BLaER1 treated with 17β-estradiol and CSF1 and Interleukin-3, amounts not matched to agents 10 nM and 100 nM (cell line): Measurements from ENCODE around the gene PFDN4.

Experiments
- H3K27ac ChIP-seq, 11 experiments: shearing (Covaris generic); formaldehyde crosslinking; 2 replicates each; pipeline ENCODE4 v1.8.1; 2022
- H3K27me3 ChIP-seq, 11 experiments: shearing (Covaris generic); formaldehyde crosslinking; 2 replicates each; pipeline ENCODE4 v1.8.1; 2022
- H3K36me3 ChIP-seq, 11 experiments: shearing (Covaris generic); formaldehyde crosslinking; 2 replicates each; pipeline ENCODE4 v1.8.1; 2022
- H3K4me1 ChIP-seq, 10 experiments: shearing (Covaris generic); formaldehyde crosslinking; 2 replicates each; pipeline ENCODE4 v1.8.1; 2022
- H3K4me2 ChIP-seq, 11 experiments: shearing (Covaris generic); formaldehyde crosslinking; 2 replicates each; pipeline ENCODE4 v1.8.1; 2022
- H3K4me3 ChIP-seq, 10 experiments: shearing (Covaris generic); formaldehyde crosslinking; 2 replicates each; pipeline ENCODE4 v1.8.1; 2022
- H3K9ac ChIP-seq, 11 experiments: shearing (Covaris generic); formaldehyde crosslinking; 2 replicates each; pipeline ENCODE4 v1.8.1; 2022
- H3K9me3 ChIP-seq, 11 experiments: shearing (Covaris generic); formaldehyde crosslinking; replicated peaks in 1 of 11; 2 replicates each; pipeline ENCODE4 v1.8.1; 2022
- H4K20me1 ChIP-seq, 11 experiments: shearing (Covaris generic); formaldehyde crosslinking; 2 replicates each; pipeline ENCODE4 v1.8.1; 2022
- Cebpa-rat ChIP-seq, 11 experiments: shearing (Covaris generic); IDR thresholded peaks; 2 replicates each; pipeline ENCODE4 v1.8.1; 2022

The PFDN4 gene

GRCh38 chr20:54165014-54165413 lies 42.9 kb upstream of the PFDN4 start:
- Histone ChIP-seq H3K36me3 (no peaks in the 10 kb centered on the region), H3K4me2 (no peak overlapping the region), H3K27me3 (no peaks in the 10 kb centered on the region)

GRCh38 chr20:54165803-54166202 lies 42.1 kb upstream of the PFDN4 start:
- peaks cover 0 to 6% (median under 1%) of the 10 kb centered on the region in 11 experiments; a peak in 8 of 22 replicates for H3K27me3 ChIP-seq
- no peaks in the 10 kb centered on the region for H3K36me3 ChIP-seq
- TF ChIP-seq Cebpa-rat (IDR thresholded peaks at IDR 0.05) = no peak
- H3K27ac ChIP-seq = no peak overlapping the region
- H3K9me3 ChIP-seq = peaks cover 0 to 6% (median 0%) of the 10 kb centered on the region in 11 experiments; a peak in 4 of 22 replicates
- no peak overlapping the region for H3K9ac ChIP-seq
- no peak overlapping the region for H3K4me3 ChIP-seq
- H3K4me2 ChIP-seq = no peak overlapping the region
- no peaks in the 10 kb centered on the region for H4K20me1 ChIP-seq
- H3K4me1 ChIP-seq = peaks cover 0 to 10% (median 0%) of the 10 kb centered on the region in 10 experiments; a peak in 5 of 20 replicates

More at GRCh38 chr20:54165014-54165413, 42.9 kb upstream of the PFDN4 start:
- no peaks in the 10 kb centered on the region for H4K20me1 ChIP-seq
- H3K27ac ChIP-seq = no peak overlapping the region
- H3K9me3 ChIP-seq = peaks cover 0 to 6% (median 0%) of the 10 kb centered on the region in 11 experiments; a peak in 4 of 22 replicates
- no peak for TF ChIP-seq Cebpa-rat (IDR thresholded peaks at IDR 0.05)
- H3K9ac ChIP-seq = no peak overlapping the region
- no peak overlapping the region for H3K4me3 ChIP-seq
- H3K4me1 ChIP-seq = peaks cover 0 to 8% (median 0%) of the 10 kb centered on the region in 10 experiments; a peak in 5 of 20 replicates

DNA sequence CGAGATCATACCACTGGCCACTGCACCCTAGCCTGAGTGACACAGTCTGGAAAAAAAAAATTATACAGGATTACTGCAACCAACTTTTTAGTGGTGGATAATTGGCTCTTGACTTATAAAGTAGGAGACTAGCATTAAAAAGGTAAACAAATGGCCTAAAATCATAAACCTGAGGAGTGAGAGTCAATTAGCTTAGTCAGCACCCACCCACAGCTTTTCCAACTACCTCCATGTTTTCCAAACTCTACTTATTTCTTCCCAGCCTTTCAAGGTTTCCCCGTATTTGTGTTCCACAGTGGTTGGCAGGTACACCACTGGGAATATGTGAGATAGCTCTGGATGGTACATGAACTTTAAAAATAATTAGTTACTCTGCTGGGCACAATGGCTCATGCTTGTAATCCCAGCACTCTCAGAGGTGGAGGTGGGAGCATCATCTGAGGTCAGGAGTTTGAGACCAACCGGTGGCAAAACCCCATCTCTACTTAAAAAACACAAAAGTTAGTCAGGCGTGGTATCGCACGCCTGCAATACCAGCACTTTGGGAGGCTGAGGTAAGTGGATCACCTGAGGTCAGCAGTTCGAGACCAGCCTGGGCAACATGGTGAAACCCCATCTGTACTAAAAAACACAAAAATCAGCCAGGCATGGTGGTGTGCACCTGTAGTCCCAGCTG lies 40.8 kb upstream of the PFDN4 start:
- Histone ChIP-seq H3K4me2 (no peak overlapping the region), H3K4me3 (no peak overlapping the region), H3K36me3 (no peaks in the 10 kb centered on the region), H3K9me3 (peaks cover 0 to 6% (median 0%) of the 10 kb centered on the region in 11 experiments; a peak in 5 of 22 replicates), H3K27ac (no peak overlapping the region), H3K9ac (no peak overlapping the region), H3K27me3 (peaks cover 11 to 20% (median 14%) of the 10 kb centered on the region in 11 experiments), H4K20me1 (no peaks in the 10 kb centered on the region), H3K4me1 (peaks cover 0 to 10% (median 0%) of the 10 kb centered on the region in 10 experiments; a peak in 5 of 20 replicates)
- TF ChIP-seq Cebpa-rat (IDR thresholded peaks at IDR 0.05) = no peak

DNA sequence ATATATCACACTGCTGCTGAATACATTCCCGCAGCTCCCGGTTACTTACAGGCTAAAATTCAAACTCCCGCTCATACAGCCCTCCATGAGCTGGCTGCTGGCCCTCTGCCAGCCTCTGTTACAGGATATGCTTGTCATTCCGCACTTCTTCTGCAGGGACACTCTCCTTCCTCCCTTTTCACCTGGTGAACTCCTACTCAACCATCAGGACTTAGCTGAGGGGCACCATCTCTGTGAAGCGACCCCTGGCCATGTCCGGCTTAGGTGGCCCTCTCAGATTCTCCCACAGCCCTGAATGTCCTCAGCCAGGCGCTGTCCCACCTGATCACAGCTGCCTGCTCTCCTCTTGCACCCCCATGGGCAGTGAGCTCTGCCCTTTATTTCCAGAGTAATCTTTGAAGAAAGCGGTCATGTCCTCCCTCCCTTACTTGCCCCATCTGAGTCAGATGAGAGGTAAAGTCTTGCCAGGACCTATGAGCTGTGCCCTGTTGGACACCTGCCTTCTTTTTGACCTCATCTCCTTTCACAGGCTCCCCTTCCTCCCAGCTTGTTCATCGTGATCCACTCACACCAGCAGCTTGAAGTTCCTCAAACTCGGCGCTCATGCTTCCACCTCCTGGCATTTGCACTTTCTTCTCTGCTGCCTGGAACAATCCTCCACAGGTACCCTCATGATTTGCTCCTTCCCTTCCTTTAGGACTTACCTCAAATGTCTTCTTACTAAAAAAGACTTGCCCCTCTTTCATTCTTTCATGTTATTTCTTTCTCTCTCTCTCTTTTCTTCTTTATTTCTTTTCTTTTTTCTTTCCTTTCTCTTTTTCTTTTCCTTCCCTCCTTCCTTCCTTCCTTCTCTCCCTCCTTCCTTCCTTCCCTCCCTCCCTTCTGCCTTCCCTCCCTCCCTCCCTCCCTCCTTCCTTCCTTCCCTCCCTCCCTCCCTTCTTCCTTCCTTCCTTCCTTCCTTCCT lies 39.7 kb upstream of the PFDN4 start:
- Histone ChIP-seq H3K36me3 (no peaks in the 10 kb centered on the region), H3K9ac (no peak overlapping the region), H3K4me1 (peaks cover 0 to 13% (median 3%) of the 10 kb centered on the region in 10 experiments; a peak in 11 of 20 replicates), H3K4me2 (no peak overlapping the region), H3K27me3 (peaks cover 22 to 30% (median 24%) of the 10 kb centered on the region in 11 experiments), H4K20me1 (no peaks in the 10 kb centered on the region), H3K9me3 (peaks cover 7 to 16% (median 10%) of the 10 kb centered on the region in 11 experiments), H3K27ac (no peak overlapping the region), H3K4me3 (no peak overlapping the region)
- TF ChIP-seq Cebpa-rat (IDR thresholded peaks at IDR 0.05) = no peak

DNA sequence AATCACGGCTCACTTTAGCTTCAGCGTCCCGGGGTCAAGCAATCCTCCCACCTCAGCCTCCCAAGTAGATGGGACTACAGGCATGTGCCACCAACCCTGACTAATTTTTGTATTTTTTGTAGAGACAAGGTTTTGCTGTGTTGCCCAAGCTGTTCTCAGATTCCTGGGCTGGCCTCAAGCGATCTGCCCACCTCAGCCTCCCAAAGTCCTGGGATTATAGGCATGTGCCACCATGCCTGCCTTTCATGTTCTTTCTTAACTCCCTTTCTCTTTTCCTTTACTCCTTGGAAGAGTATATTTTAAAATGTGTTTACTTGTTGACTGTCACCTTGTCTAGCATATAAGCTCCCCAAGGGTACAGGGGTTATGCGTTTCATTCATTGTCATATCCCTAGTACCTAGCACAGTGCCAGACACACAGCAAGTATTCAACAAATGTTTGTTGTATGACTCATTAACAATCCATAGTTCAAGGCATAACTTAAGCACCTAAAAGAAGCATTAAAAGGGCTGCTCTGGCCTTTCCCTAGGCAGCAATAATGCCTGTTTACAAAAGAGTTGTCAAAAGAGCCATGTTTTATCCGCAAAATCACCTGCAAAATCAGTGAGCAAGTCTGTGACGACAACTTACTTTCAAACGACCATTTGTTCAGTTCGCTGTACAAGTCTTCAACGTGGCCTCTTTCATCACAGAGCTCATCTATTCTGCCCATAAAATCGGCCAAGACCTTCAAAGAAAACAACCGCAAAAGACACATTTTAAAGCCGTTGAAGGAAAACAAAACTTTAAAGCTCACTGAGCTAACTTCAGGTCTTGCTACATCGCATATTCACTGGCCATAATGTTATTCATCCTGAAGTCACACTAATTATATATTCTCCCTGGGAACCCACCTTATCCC lies 38.7 kb upstream of the PFDN4 start:
- H3K36me3 ChIP-seq = no peaks in the 10 kb centered on the region
- peaks cover 0 to 16% (median 12%) of the 10 kb centered on the region in 10 experiments; a peak in 14 of 20 replicates for H3K4me1 ChIP-seq
- peak overlapping the region in 4 of 11 experiments; percentile 7 to 25 (median 16); a peak in 6 of 22 replicates for H3K4me2 ChIP-seq
- peaks cover 32 to 40% (median 34%) of the 10 kb centered on the region in 11 experiments for H3K27me3 ChIP-seq
- peaks cover 16 to 26% (median 20%) of the 10 kb centered on the region in 11 experiments for H3K9me3 ChIP-seq
- H3K9ac ChIP-seq = no peak overlapping the region
- TF ChIP-seq Cebpa-rat (IDR thresholded peaks at IDR 0.05) = no peak
- no peak overlapping the region for H3K27ac ChIP-seq
- H3K4me3 ChIP-seq = no peak overlapping the region
- H4K20me1 ChIP-seq = peaks cover 0 to 4% (median 0%) of the 10 kb centered on the region in 11 experiments; a peak in 1 of 22 replicates

DNA sequence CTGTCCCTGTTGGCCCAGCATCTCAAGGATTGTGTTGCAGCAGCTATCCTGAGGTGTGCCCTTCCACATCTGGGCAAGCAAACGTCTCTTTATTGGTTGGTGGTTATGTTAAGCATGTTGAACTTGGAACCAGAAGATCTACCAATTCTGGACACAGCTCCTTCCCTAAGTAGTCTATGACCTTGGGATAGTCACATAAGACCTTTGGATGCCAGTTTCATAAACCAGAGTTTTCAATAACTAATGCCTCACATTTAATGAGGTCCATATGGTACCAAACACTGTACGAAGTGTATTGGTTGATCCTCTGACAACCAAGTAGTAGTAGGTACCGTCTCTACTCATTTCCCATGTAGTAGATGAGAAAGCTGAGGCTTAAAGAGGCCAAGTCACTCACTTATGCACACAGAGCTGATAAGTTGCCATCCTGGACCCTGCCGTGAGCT lies 37.8 kb upstream of the PFDN4 start:
- H3K27ac ChIP-seq = no peak overlapping the region

GRCh38 chr20:54170963-54171362 lies 36.9 kb upstream of the PFDN4 start:
- Histone ChIP-seq H3K9ac (no peak overlapping the region), H3K4me3 (no peak overlapping the region), H3K4me1 (peaks cover 7 to 20% (median 17%) of the 10 kb centered on the region in 10 experiments; a peak in 16 of 20 replicates), H3K4me2 (no peak overlapping the region), H4K20me1 (peaks cover 0 to 4% (median 0%) of the 10 kb centered on the region in 11 experiments; a peak in 1 of 22 replicates), H3K27ac (no peak overlapping the region), H3K9me3 (peaks cover 17 to 32% (median 24%) of the 10 kb centered on the region in 11 experiments), H3K36me3 (no peaks in the 10 kb centered on the region), H3K27me3 (peaks cover 48 to 58% (median 52%) of the 10 kb centered on the region in 11 experiments)
- TF ChIP-seq Cebpa-rat (IDR thresholded peaks at IDR 0.05) = no peak

More for the DNA sequence above, 37.8 kb upstream of the PFDN4 start:
- TF ChIP-seq Cebpa-rat (IDR thresholded peaks at IDR 0.05) = no peak
- Histone ChIP-seq H4K20me1 (peaks cover 0 to 4% (median 0%) of the 10 kb centered on the region in 11 experiments; a peak in 1 of 22 replicates), H3K9me3 (peaks cover 17 to 32% (median 24%) of the 10 kb centered on the region in 11 experiments), H3K4me1 (peaks cover 7 to 20% (median 17%) of the 10 kb centered on the region in 10 experiments; a peak in 16 of 20 replicates), H3K27me3 (peaks cover 40 to 49% (median 43%) of the 10 kb centered on the region in 11 experiments), H3K36me3 (no peaks in the 10 kb centered on the region), H3K4me2 (peak overlapping the region in 4 of 11 experiments; percentile 7 to 25 (median 16); a peak in 5 of 22 replicates), H3K9ac (no peak overlapping the region), H3K4me3 (no peak overlapping the region)

GRCh38 chr20:54172532-54172855 lies 35.4 kb upstream of the PFDN4 start:
- H3K27me3 ChIP-seq = peaks cover 48 to 60% (median 54%) of the 10 kb centered on the region in 11 experiments
- no peak overlapping the region for H3K9ac ChIP-seq
- peaks cover 7 to 20% (median 17%) of the 10 kb centered on the region in 10 experiments; a peak in 16 of 20 replicates for H3K4me1 ChIP-seq
- no peak overlapping the region for H3K4me3 ChIP-seq
- no peak overlapping the region for H3K27ac ChIP-seq
- peaks cover 0 to 4% (median 0%) of the 10 kb centered on the region in 11 experiments; a peak in 1 of 22 replicates for H4K20me1 ChIP-seq
- H3K9me3 ChIP-seq = peaks cover 17 to 32% (median 24%) of the 10 kb centered on the region in 11 experiments
- no peaks in the 10 kb centered on the region for H3K36me3 ChIP-seq
- 0 out of 22 replicates have a peak overlapping the region, but pooled peaks of 1 of the 11 experiments have one; percentile 46 for H3K4me2 ChIP-seq
- no peak for TF ChIP-seq Cebpa-rat (IDR thresholded peaks at IDR 0.05)
